GM10266 (cell line): ENCODE measurements around the gene NUCKS1.

Source experiments
- DNase-seq: peaks from one replicate; pipeline ENCODE4 v3.0.0; 2012; ENCODE audit errors: extremely low spot score
- CTCF ChIP-seq: IDR thresholded peaks from 2 replicates; pipeline ENCODE4 v1.5.1; 2012; ENCODE audit warnings: mild to moderate bottlenecking, low read depth; ENCODE audit not compliant: control insufficient read depth, insufficient read depth; ENCODE audit errors: missing control alignments

NUCKS1 gene

GRCh38 chr1:205709640-205710039 lies 40.3 kb downstream of the NUCKS1 start:
- TF ChIP-seq CTCF: no peak
- no peak for DNase-seq

- DNase-seq: no peak
- TF ChIP-seq CTCF: no peak
These were observed 41.0 kb downstream of the NUCKS1 start for GRCh38 chr1:205709059-205709398.

- no peak for DNase-seq
- no peak for TF ChIP-seq CTCF
These were observed 43.1 kb downstream of the NUCKS1 start for GRCh38 chr1:205706601-205707502.

GRCh38 chr1:205704903-205705302 lies 45.1 kb downstream of the NUCKS1 start:
- TF ChIP-seq CTCF: no peak
- no peak for DNase-seq

- no peak for DNase-seq
- no peak for TF ChIP-seq CTCF
These were observed 46.9 kb downstream of the NUCKS1 start for GRCh38 chr1:205703072-205703471.

GRCh38 chr1:205701891-205702290 lies 48.1 kb downstream of the NUCKS1 start:
- TF ChIP-seq CTCF: no peak
- DNase-seq: no peak

GRCh38 chr1:205701420-205701819 lies 48.6 kb downstream of the NUCKS1 start:
- no peak for DNase-seq
- TF ChIP-seq CTCF: no peak
